ENCODE data around the gene ARHGEF40.

ARHGEF40 gene

GRCh38 chr14:21084396-21084795 lies 14.3 kb downstream of the ARHGEF40 start:
- ATAC-seq = no peak
- DNase-seq = no peak

GRCh38 chr14:21084998-21085853 lies 15.1 kb downstream of the ARHGEF40 start:
- no peak for DNase-seq
- ATAC-seq = no peak

- DNase-seq (no peak), ATAC-seq (no peak)
These were observed 16.8 kb downstream of the ARHGEF40 start for GRCh38 chr14:21086908-21087293.

- DNase-seq (peak; percentile 41), ATAC-seq (peak; percentile 69)
These were observed 17.4 kb downstream of the ARHGEF40 start for GRCh38 chr14:21087294-21088091.

- ATAC-seq (no peak), DNase-seq (no peak)
These were observed 18.6 kb downstream of the ARHGEF40 start for GRCh38 chr14:21088687-21089086.

DNA sequence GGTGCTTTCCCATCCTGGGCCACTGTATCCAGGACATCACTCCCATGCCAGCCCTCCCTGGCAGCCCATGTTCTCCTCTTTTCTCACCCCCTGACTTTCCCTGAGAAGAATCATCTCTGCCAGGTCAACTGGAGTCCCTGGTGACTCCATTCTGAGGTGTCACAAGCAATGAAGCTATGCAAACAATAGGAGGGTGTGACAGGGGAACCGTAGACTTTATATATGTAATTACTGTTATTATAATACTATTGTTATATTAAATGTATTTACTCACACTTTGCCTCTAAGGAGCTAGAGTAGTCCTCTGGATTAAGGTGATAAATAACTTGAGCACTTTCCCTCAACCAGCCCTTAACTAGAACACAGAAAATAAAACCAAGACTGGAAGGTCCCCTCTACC lies 19.2 kb downstream of the ARHGEF40 start:
- ATAC-seq = no peak

DNA sequence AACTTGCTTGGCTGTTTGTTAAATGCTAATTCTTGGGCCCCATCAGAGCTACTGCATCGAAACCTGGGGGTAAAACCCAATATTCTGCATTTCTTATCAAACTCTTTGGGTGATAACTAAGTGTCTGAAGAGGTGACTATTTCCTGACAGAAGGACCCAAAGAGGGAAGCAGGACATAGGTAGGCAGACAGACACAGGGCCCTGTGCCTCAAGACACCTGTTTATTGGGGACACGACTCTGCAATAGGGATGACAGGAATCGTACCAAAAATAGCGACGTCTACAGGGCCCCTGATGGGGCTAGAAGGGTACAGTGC lies 19.7 kb downstream of the ARHGEF40 start:
- ATAC-seq (no peak), DNase-seq (no peak)

More for the DNA sequence above, 19.2 kb downstream of the ARHGEF40 start:
- no peak for DNase-seq

GRCh38 chr14:21090194-21090939 lies 20.3 kb downstream of the ARHGEF40 start:
- peak; percentile 61 for DNase-seq

GRCh38 chr14:21090940-21091663 lies 21.0 kb downstream of the ARHGEF40 start:
- ATAC-seq = no peak
- DNase-seq = no peak

More at GRCh38 chr14:21090194-21090939, 20.3 kb downstream of the ARHGEF40 start:
- no peak for ATAC-seq

GRCh38 chr14:21091821-21092272 lies 21.7 kb downstream of the ARHGEF40 start:
- DNase-seq (no peak), ATAC-seq (no peak)

DNA sequence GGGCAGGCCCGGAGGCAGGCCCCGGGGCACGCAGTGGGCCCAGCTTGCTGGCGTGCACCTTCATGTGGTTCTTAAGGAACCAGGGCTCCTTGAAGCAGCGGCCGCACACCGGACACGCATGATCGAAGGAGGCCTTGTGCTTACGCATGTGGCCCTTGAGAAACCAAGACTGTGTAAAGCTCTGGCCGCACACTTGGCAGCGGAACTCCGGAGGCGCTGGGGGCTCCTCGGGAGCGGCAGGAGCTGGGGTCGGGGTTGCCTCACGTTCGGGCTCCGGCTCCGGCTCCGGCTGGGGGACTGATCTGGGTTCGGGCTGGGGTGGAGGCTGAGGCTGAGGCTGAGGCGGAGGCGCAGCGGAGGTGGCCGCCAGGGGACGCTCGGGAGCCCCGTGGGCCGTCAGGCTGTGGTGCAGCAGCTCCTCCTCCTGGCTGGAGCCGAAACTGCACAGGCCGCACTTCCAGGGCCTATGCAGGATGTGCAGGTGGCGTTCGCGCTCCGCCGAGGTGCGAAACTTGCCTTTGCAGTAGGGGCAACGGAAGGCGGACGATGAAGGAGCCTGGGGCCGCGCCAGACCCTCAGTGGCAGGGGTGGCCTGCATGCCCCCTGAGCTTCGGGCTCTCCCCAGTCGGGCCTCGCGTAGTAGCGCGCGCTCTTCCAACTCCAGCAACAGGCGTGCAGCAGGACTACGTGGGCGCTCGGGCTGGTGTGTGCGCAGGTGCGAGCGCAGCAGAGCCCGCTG lies 22.3 kb downstream of the ARHGEF40 start:
- DNase-seq = peak; percentile 94

DNA sequence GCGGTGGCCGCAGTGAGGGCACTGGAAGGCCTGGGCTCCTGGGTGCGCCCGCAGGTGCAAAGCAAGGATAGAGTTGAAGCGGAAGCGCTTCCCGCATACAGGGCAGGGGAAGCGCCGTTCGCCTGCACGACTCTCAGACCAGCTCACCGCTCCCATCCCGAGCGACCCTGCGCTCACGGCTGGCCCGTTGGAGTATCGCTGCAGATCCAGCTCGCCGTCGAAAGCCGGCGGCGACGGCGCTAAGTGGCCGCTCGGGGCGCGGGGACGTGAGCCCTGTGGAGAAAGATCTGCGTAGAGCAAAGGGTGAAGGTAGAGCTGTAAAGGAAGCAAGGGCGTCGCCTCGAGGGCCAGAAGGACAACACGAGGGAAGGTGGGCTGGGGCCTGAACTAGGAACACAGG lies 22.9 kb downstream of the ARHGEF40 start:
- no peak for DNase-seq
- ATAC-seq = no peak

More for the DNA sequence above, 22.3 kb downstream of the ARHGEF40 start:
- ATAC-seq = peak; percentile 82

DNA sequence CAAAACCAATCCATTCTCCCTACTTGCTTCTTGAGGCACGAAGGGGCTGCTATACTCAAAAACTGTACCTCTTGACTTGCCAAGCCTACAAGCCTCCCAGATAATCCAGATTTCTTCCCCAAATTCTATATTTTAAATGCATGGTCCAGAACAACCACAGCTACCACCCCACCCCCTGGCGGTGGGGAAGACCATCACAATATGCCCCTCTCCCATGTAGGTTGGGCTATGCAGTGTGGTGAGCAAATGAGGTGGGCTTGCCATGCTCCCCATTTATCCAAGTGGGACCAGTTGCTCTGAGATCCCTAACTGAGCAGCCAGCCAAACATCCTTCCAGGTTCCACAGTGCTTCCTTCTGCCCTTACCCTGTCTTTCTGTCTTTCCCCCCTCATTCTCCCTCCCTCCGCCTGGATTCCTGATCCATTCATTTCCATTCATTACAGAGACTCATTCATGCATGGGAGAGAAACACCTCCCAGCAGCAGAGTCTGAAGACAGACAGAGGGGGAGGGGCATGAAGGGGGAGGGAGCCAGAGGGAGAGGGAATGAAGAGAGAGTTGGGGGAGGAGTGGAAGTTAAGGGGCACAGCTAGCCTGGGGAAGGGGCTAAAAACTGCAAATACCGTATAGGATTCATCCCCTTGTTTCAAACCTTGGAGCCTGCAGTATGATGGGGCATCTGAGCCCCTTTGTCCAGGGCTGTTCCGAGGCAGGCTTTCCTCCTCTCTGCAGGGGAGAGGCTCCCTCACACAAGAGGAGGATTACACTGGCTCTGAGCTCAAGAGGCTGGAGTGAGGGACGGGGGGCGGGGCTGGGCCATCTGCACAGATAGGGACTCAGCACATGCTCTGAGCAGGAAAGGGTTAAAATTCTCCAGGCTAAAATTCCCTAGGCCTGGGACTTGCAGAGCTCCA lies 23.9 kb downstream of the ARHGEF40 start:
- ATAC-seq = no peak
- no peak for DNase-seq

DNA sequence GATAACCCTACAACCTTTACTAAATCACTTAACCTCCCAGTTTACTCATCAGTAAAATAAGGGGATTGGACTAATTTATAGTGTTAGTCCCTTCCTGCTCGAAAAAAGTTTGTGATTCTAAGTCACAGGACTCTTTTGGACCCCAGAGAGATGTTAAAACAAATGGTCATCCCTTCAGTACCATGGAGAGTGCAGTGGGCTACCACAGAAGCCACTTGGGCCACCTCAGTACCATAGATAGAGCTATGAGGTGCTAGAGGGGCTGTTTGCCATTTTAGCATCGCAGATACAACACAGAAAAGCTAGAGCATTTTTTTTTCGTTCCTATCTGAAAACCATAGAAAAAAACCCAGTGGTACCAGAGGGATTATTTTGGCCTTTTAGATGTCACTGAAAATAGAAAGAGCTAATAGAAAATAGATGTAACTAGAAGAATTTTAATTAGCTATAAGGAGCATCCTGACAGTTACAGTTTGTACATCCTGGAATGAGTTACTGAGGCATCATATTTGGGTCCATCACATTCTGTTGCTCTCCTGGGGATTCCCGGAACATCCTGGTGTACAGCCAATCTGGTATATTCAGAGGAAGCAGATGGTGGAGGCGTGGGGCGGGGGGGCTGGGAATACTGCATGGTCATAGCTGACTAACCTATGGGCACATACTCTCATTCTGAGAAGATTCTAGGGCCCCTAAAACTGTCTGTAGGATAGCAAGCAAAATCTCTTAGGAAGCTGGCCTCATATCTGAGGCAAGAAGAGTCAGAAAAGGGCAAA lies 25.5 kb downstream of the ARHGEF40 start:
- DNase-seq = no peak
- no peak for ATAC-seq

DNA sequence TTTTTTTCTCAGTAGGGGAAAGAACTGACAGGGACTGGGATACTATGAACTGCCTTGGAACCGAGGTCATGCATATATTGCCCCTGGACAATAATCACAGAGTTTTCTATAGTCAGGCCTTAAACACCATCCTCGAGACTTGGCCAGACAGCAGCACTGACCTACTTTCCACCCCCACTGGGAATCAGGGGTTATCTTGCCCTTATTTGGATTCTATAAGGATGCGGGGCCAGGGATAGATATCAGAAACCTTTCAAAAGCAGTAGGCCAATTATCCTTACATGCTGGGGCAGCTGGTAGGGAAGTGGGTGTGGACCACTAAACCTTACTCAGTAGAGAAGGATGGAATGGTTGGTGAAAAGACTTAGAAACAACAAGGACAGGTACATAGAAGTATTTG lies 26.3 kb downstream of the ARHGEF40 start:
- DNase-seq (no peak), ATAC-seq (no peak)

- ATAC-seq (no peak), DNase-seq (no peak)
These were observed 27.0 kb downstream of the ARHGEF40 start for GRCh38 chr14:21096978-21097635.

- ATAC-seq = no peak
- DNase-seq = no peak
These were observed 27.6 kb downstream of the ARHGEF40 start for GRCh38 chr14:21097636-21098075.

- ATAC-seq = peak; percentile 43
- DNase-seq = no peak
These were observed 28.2 kb downstream of the ARHGEF40 start, which contains the start of gene ZNF219 for GRCh38 chr14:21098076-21098891. TSS of gene ZNF219 (minus strand) at chr14:21098655. CDS start at chr14:21093591, 5,064 bp downstream.

All from stimulated activated naive CD8-positive, alpha-beta T cell treated with anti-CD3 and anti-CD28 coated beads, Interleukin-15, Interleukin-2, amounts not matched to agents 100 U/mL and 50 U/mL, for 24 hours (primary cell).